MV-4-11 (cell line): ENCODE measurements around the gene TMEM150B.
A peak's percentile ranks its signal among the peaks of the same experiment; 100 is the strongest.

Source experiments
- DNase-seq: peaks from one replicate; lab custom pipeline; 2025; lab: John Stamatoyannopoulos, UW

Gene TMEM150B

GRCh38 chr19:55325172-55325571 is at the start of gene TMEM150B:
TSS of gene TMEM150B (minus strand) at chr19:55325341. CDS start at chr19:55321036, 4,305 bp downstream.
- peak; percentile 69 for DNase-seq

- DNase-seq = no peak
Observed at GRCh38 chr19:55373993-55374757, 49.0 kb upstream of the TMEM150B start.

- DNase-seq = no peak
Observed at GRCh38 chr19:55373306-55373992, 48.3 kb upstream of the TMEM150B start.

- no peak for DNase-seq
Observed at GRCh38 chr19:55372316-55373081, 47.4 kb upstream of the TMEM150B start.

GRCh38 chr19:55370305-55370988 is 45.3 kb upstream of the TMEM150B start, which contains the start of gene IL11:
TSS of gene IL11 (minus strand) at chr19:55370463. CDS start at chr19:55370310, 153 bp downstream.
- DNase-seq = no peak

GRCh38 chr19:55369653-55370304 is 44.6 kb upstream of the TMEM150B start:
- no peak for DNase-seq

GRCh38 chr19:55368701-55369563 is 43.8 kb upstream of the TMEM150B start:
- no peak for DNase-seq

GRCh38 chr19:55368106-55368505 is 43.0 kb upstream of the TMEM150B start:
- DNase-seq = no peak

GRCh38 chr19:55366790-55367189 is 41.6 kb upstream of the TMEM150B start:
- DNase-seq = no peak

- no peak for DNase-seq
Observed at GRCh38 chr19:55365964-55366363, 40.8 kb upstream of the TMEM150B start.

- DNase-seq = no peak
Observed at GRCh38 chr19:55365245-55365644, 40.1 kb upstream of the TMEM150B start.

- DNase-seq = no peak
Observed at GRCh38 chr19:55362990-55363716, 38.0 kb upstream of the TMEM150B start, which contains the start of gene GARIN5B. TSS of gene GARIN5B (minus strand) at chr19:55363260. CDS start at chr19:55363066, 194 bp downstream.

- no peak for DNase-seq
Observed at GRCh38 chr19:55362174-55362989, 37.2 kb upstream of the TMEM150B start.

GRCh38 chr19:55360902-55361301 is 35.8 kb upstream of the TMEM150B start:
- DNase-seq = no peak

GRCh38 chr19:55358943-55359908 is 34.1 kb upstream of the TMEM150B start:
- no peak for DNase-seq

GRCh38 chr19:55358493-55358892 is 33.4 kb upstream of the TMEM150B start:
- peak; percentile 68 for DNase-seq

GRCh38 chr19:55355213-55355821 is 30.2 kb upstream of the TMEM150B start:
- no peak for DNase-seq
